ENCODE results near the gene PGLYRP2. TPM values are rescaled to one million over a fixed set of nuclear protein-coding genes. Genes with fewer than 3 reads are reported as not detected.
A peak's percentile ranks its signal among the peaks of the same experiment; 100 is the strongest.

The PGLYRP2 gene
- total and polyA plus RNA-seq, 9 of the 15 experiments (the other 6 are each of a cell fraction or from before 2014, with no cell fraction given) = not detected

- CTCF ChIA-PET (ENCODE audit: low intra/inter-chr PET ratio) = no interaction called here
- peak overlapping the region; percentile 92; the same call in 1 of the 2 replicates for H2AFZ ChIP-seq (ENCODE audit: low read depth, low read length)
- intact Hi-C loops (cut with micrococcal nuclease) (no loop called here), in situ Hi-C loops (cut with MboI) (no loop called here)
- TF ChIP-seq ZBTB33 (CRISPR knock-in tag; IDR thresholded peaks at IDR 0.05) = 0 out of 2 replicates have a peak, but pooled peaks have one; percentile 24
- 0 out of 2 replicates have a peak, but pooled peaks have one; percentile 17 for TF ChIP-seq KAT7 (CRISPR knock-in tag; IDR thresholded peaks at IDR 0.05; ENCODE audit: borderline replicate concordance)
- TF ChIP-seq KDM1A (IDR thresholded peaks at IDR 0.05) = 0 out of 4 replicates have a peak, but pooled peaks of 1 of the 2 experiments have one; percentile 1
- TF ChIP-seq TCF15 (CRISPR knock-in tag; IDR thresholded peaks at IDR 0.05) = no peak
- TF ChIP-seq CREB1 (IDR thresholded peaks at IDR 0.05) = no peak
- TF ChIP-seq CREB1 (CRISPR knock-in tag; IDR thresholded peaks at IDR 0.05) = peak; percentile 5; the same call in 1 of the 2 replicates
- TF ChIP-seq E2F8 (IDR thresholded peaks at IDR 0.05; ENCODE audit: low read depth, partially characterized antibody) = no peak
- H3K9ac ChIP-seq (ENCODE audit: insufficient read depth in 1 of 2, low read depth in 2 of 2, low read length in 2 of 2) = peak overlapping the region in 1 of 2 experiments; percentile 75; a peak in 2 of 4 replicates
- no peaks in the 10 kb centered on the region; a peak in 1 of 5 replicates for H3K27me3 ChIP-seq (ENCODE audit: control insufficient read depth in 2 of 2, insufficient read depth in 2 of 2, low read length in 2 of 2)
- H3K9me3 ChIP-seq (replicated peaks; ENCODE audit: control insufficient read depth, insufficient read depth, low read depth, low read length) = no peaks in the 10 kb centered on the region
- H3K4me3 ChIP-seq = peak overlapping the region; percentile 25; the same call in 1 of the 2 replicates
- ATAC-seq = no peak
- H3K9me1 ChIP-seq (ENCODE audit: control insufficient read depth, insufficient read depth, low read length) = no peaks in the 10 kb centered on the region
- H3K79me2 ChIP-seq (ENCODE audit: control insufficient read depth, insufficient read depth, low read length) = no peaks in the 10 kb centered on the region
- H3K4me2 ChIP-seq (ENCODE audit: insufficient read depth, low read length) = peak overlapping the region; percentile 86
- H3K4me1 ChIP-seq (replicated peaks in 1 of 2; ENCODE audit: control insufficient read depth in 2 of 2, insufficient read depth in 2 of 2, low read length in 2 of 2) = peaks cover 29 to 58% of the 10 kb centered on the region in 2 experiments
- POLR2A ChIA-PET = interaction anchor here (1.0 to 1.4 kb wide), 3 partner anchors 14 to 16 kb away, joined by 5 to 6 read pairs (median 5); no protein-coding TSS in a partner anchor
- H3K36me3 ChIP-seq (ENCODE audit: control insufficient read depth, insufficient read depth, low read length) = no peaks in the 10 kb centered on the region
- 0 out of 2 replicates have a peak, but pooled peaks cover 2% of the 10 kb centered on the region for H4K20me1 ChIP-seq (replicated peaks; ENCODE audit: control insufficient read depth, insufficient read depth, low read length)
- no peak for FAIRE-seq
- no peak overlapping the region for H3K27ac ChIP-seq (ENCODE audit: extremely low read depth, low read depth, low read length)
- no TSS peak for BruUV-seq (replicated peaks)
- 95% methylated on average over 12 of the region's 44 CpGs for WGBS (ENCODE audit: insufficient coverage, low coverage, missing lambda C conversion rate)
- no peak for DNase-seq (ENCODE audit: extremely low read depth in 1 of 4, low spot score in 3 of 4)
Observed at GRCh38 chr19:15453091-15453578, 26.2 kb downstream of the PGLYRP2 start.
